ENCODE results near the gene ALKBH2. TPM values are rescaled to one million over a fixed set of nuclear protein-coding genes. Genes with fewer than 3 reads are reported as not detected.

The ALKBH2 gene
- total and polyA plus RNA-seq, 2 experiments from 2014 or later: 14.8 to 20.4 TPM

DNA sequence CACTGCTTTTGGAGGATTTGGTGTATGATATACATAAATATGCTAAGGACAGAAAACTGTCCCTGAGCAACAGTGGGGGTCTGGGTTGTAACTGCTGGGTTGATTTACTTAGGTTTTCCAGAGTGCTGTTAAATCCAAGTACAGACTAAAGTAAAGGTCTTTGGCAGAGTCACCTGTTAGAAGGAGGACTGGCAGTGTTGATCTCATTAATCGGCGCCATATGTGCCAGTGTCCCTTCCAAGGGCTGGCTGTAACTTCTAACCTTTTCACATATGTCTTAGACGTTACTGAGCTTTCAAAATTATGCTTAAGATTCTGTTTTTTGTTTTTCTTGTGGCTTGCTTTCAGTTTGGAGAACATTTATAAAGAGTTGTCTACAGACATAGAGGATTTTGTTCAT lies 9.2 kb upstream of the ALKBH2 start:
- H4K20me1 ChIP-seq (ENCODE audit: insufficient read depth): no peaks in the 10 kb centered on the region
- H3K27me3 ChIP-seq (replicated peaks; ENCODE audit: insufficient read depth): no peaks in the 10 kb centered on the region
- TF ChIP-seq EZH2 (IDR thresholded peaks at IDR 0.05; ENCODE audit: insufficient read depth, poor library complexity, severe bottlenecking) (no peak), EZH2phosphoT487 (IDR thresholded peaks at IDR 0.05; ENCODE audit: insufficient read depth, low read depth) (no peak)
- peaks cover 18% of the 10 kb centered on the region for H3K36me3 ChIP-seq (ENCODE audit: low read depth)
- H3K9me3 ChIP-seq (ENCODE audit: low read depth): no peaks in the 10 kb centered on the region
- peak overlapping the region; percentile 26; the same call in 1 of the 2 replicates for H2AFZ ChIP-seq
- DNase-seq: no peak
- H3K79me2 ChIP-seq (ENCODE audit: insufficient read depth): peaks cover 24% of the 10 kb centered on the region
- 8 to 9% methylated on average over 3 of the region's 3 CpGs for WGBS, 2 experiments (ENCODE audit: low coverage in 1 of 2, low lambda C conversion rate in 2 of 2, missing lambda C conversion rate in 2 of 2)
- 0 out of 2 replicates have a peak overlapping the region, but pooled peaks have one; percentile 40 for H3K4me3 ChIP-seq
- no peaks in the 10 kb centered on the region for H3K9me2 ChIP-seq (ENCODE audit: insufficient read depth)
- peak overlapping the region; percentile 72 for H3K4me2 ChIP-seq (ENCODE audit: unreplicated experiment)
- peaks cover 24% of the 10 kb centered on the region for H3F3A ChIP-seq (ENCODE audit: insufficient read depth)
- H3K27ac ChIP-seq: peak overlapping the region; percentile 85
- in situ Hi-C loops (cut with MboI): no loop called here
- H3K4me1 ChIP-seq (ENCODE audit: insufficient read depth): peaks cover 25% of the 10 kb centered on the region
- peak overlapping the region; percentile 61 for H3K9ac ChIP-seq

DNA sequence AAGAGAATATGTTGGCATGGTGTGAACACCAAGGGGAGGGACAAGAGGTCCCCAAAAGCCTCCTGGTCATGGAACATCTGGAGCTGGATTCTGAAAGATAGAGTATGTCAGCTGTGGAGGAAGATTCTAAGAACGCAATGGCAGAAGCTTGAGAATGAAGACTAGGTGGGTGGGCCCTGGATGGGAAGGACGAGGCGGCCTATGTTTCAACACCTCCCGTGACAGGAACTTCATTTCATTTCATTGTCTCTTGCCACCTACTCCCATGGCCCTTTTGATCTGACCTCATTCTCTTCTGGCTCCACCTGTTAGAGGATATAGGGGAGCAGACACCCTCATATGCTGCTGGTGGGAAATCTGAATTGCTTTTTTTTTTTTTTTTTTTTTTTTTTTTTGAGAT lies 7.5 kb upstream of the ALKBH2 start:
- Histone ChIP-seq H3K36me3 (ENCODE audit: low read depth) (peaks cover 13% of the 10 kb centered on the region), H4K20me1 (ENCODE audit: insufficient read depth) (no peaks in the 10 kb centered on the region), H3K27ac (no peak overlapping the region; the same call in 1 of the 2 replicates), H3F3A (ENCODE audit: insufficient read depth) (peaks cover 24% of the 10 kb centered on the region), H3K4me1 (ENCODE audit: insufficient read depth) (peaks cover 25% of the 10 kb centered on the region), H3K9ac (no peak overlapping the region), H3K4me2 (ENCODE audit: unreplicated experiment) (no peak overlapping the region), H3K27me3 (replicated peaks; ENCODE audit: insufficient read depth) (no peaks in the 10 kb centered on the region), H3K4me3 (no peak overlapping the region), H2AFZ (no peak overlapping the region), H3K79me2 (ENCODE audit: insufficient read depth) (peaks cover 24% of the 10 kb centered on the region), H3K9me2 (ENCODE audit: insufficient read depth) (no peaks in the 10 kb centered on the region), H3K9me3 (ENCODE audit: low read depth) (no peaks in the 10 kb centered on the region)
- DNase-seq: no peak
- in situ Hi-C loops (cut with MboI): no loop called here
- TF ChIP-seq EZH2 (IDR thresholded peaks at IDR 0.05; ENCODE audit: insufficient read depth, poor library complexity, severe bottlenecking) (no peak), EZH2phosphoT487 (IDR thresholded peaks at IDR 0.05; ENCODE audit: insufficient read depth, low read depth) (no peak)
- WGBS, 2 experiments (ENCODE audit: low coverage in 1 of 2, low lambda C conversion rate in 2 of 2, missing lambda C conversion rate in 2 of 2): 80 to 91% methylated on average over 4 of the region's 4 CpGs

DNA sequence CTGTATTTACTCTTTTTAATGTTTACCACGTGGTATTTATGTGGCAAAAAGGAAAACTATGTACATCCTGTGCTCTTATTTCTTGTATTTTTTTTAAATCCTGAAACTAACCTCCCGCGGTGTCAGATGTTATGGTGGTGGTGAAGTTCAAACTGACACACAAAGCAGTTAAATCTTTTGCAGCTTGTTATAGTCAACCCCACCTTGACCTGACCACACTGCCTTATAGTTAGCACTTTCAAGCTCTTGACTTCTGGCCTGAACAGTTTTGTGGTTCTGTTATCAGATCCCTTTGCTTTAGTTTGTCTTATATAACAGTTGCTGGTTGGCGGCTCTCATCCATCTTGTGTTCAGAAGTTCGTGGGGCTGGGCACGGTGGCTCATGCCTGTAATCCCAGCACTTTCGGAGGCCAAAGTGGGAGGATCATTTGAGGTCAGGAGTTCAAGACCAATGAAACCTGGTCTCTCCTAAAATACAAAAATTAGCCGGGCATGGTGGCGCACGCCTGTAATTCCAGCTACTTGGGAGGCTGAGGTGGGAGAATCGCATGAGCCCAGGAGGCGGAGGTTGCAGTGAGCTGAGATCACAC lies 6.3 kb upstream of the ALKBH2 start:
- H3K9me3 ChIP-seq (ENCODE audit: low read depth): no peaks in the 10 kb centered on the region
- peak overlapping the region; percentile 87 for H3K4me2 ChIP-seq (ENCODE audit: unreplicated experiment)
- DNase-seq: peak; percentile 17
- no peaks in the 10 kb centered on the region for H3K9me2 ChIP-seq (ENCODE audit: insufficient read depth)
- TF ChIP-seq EZH2 (IDR thresholded peaks at IDR 0.05; ENCODE audit: insufficient read depth, poor library complexity, severe bottlenecking): no peak
- TF ChIP-seq EZH2phosphoT487 (IDR thresholded peaks at IDR 0.05; ENCODE audit: insufficient read depth, low read depth): no peak
- H3K4me3 ChIP-seq: peak overlapping the region; percentile 80
- H3K79me2 ChIP-seq (ENCODE audit: insufficient read depth): peaks cover 24% of the 10 kb centered on the region
- no peaks in the 10 kb centered on the region for H3K27me3 ChIP-seq (replicated peaks; ENCODE audit: insufficient read depth)
- no peaks in the 10 kb centered on the region for H4K20me1 ChIP-seq (ENCODE audit: insufficient read depth)
- in situ Hi-C loops (cut with MboI): loop anchor here (10.0 kb wide), 1 partner anchor 535 kb away; the partner anchor contains the start of genes ISCU and SART3
- H3F3A ChIP-seq (ENCODE audit: insufficient read depth): peaks cover 24% of the 10 kb centered on the region
- H3K9ac ChIP-seq: peak overlapping the region; percentile 89
- WGBS, 2 experiments (ENCODE audit: low coverage in 1 of 2, low lambda C conversion rate in 2 of 2, missing lambda C conversion rate in 2 of 2): 66 to 67% methylated on average over 12 of the region's 12 CpGs
- no peak overlapping the region for H3K27ac ChIP-seq
- peaks cover 12% of the 10 kb centered on the region for H3K36me3 ChIP-seq (ENCODE audit: low read depth)
- H2AFZ ChIP-seq: peak overlapping the region; percentile 81; the same call in 1 of the 2 replicates
- H3K4me1 ChIP-seq (ENCODE audit: insufficient read depth): peaks cover 25% of the 10 kb centered on the region

DNA sequence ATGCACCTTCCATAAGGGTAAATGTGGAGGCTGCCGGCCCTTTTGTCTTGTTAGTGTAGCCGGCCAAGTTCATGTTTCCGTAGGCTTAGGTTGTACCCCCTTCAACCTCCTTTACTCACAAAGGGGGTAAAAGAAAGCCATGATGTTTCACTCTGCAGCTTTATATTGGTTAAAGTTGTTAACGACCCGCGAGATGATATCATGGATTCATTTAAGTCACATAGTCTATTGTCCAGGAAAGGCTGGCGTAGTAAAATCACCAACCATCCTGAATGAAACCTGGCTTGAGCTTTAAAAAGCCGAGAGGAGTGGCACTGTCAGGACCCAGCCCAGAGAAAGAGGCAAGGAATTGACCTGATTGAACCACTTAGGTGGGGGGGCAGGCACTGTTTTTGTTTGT lies 5.4 kb upstream of the ALKBH2 start:
- H3K36me3 ChIP-seq (ENCODE audit: low read depth): peaks cover 6% of the 10 kb centered on the region
- peak; percentile 53 for DNase-seq
- H3K4me3 ChIP-seq: peak overlapping the region; percentile 80
- H3F3A ChIP-seq (ENCODE audit: insufficient read depth): peaks cover 24% of the 10 kb centered on the region
- in situ Hi-C loops (cut with MboI): loop anchor here (10.0 kb wide), 1 partner anchor 534 kb away; the partner anchor contains the start of genes ISCU and SART3
- peak overlapping the region; percentile 87 for H3K4me2 ChIP-seq (ENCODE audit: unreplicated experiment)
- peaks cover 24% of the 10 kb centered on the region for H3K79me2 ChIP-seq (ENCODE audit: insufficient read depth)
- no peaks in the 10 kb centered on the region for H3K9me3 ChIP-seq (ENCODE audit: low read depth)
- 3 to 6% methylated on average over 8 of the region's 8 CpGs for WGBS, 2 experiments (ENCODE audit: low coverage in 1 of 2, low lambda C conversion rate in 2 of 2, missing lambda C conversion rate in 2 of 2)
- peaks cover 25% of the 10 kb centered on the region for H3K4me1 ChIP-seq (ENCODE audit: insufficient read depth)
- no peaks in the 10 kb centered on the region for H3K9me2 ChIP-seq (ENCODE audit: insufficient read depth)
- H3K9ac ChIP-seq: peak overlapping the region; percentile 89
- peak overlapping the region; percentile 78 for H3K27ac ChIP-seq
- H3K27me3 ChIP-seq (replicated peaks; ENCODE audit: insufficient read depth): no peaks in the 10 kb centered on the region
- TF ChIP-seq EZH2 (IDR thresholded peaks at IDR 0.05; ENCODE audit: insufficient read depth, poor library complexity, severe bottlenecking): no peak
- TF ChIP-seq EZH2phosphoT487 (IDR thresholded peaks at IDR 0.05; ENCODE audit: insufficient read depth, low read depth): no peak
- H4K20me1 ChIP-seq (ENCODE audit: insufficient read depth): no peaks in the 10 kb centered on the region
- peak overlapping the region; percentile 81 for H2AFZ ChIP-seq
